Placental pericyte (primary cell): ENCODE measurements around the gene GARS1. TPM values are rescaled to one million over a fixed set of nuclear protein-coding genes. Genes with fewer than 3 reads are reported as not detected.

Source experiments
- total RNA-seq: library from RNA; depleted of rRNA; stranded (reverse); fragments of >200 nt; gene quantifications from 2 replicates; pipeline ENCODE4 v1.2.3, GENCODE V29; 2012

The GARS1 gene, protein sequence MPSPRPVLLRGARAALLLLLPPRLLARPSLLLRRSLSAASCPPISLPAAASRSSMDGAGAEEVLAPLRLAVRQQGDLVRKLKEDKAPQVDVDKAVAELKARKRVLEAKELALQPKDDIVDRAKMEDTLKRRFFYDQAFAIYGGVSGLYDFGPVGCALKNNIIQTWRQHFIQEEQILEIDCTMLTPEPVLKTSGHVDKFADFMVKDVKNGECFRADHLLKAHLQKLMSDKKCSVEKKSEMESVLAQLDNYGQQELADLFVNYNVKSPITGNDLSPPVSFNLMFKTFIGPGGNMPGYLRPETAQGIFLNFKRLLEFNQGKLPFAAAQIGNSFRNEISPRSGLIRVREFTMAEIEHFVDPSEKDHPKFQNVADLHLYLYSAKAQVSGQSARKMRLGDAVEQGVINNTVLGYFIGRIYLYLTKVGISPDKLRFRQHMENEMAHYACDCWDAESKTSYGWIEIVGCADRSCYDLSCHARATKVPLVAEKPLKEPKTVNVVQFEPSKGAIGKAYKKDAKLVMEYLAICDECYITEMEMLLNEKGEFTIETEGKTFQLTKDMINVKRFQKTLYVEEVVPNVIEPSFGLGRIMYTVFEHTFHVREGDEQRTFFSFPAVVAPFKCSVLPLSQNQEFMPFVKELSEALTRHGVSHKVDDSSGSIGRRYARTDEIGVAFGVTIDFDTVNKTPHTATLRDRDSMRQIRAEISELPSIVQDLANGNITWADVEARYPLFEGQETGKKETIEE
- 347 and 788 TPM in 2 replicates for total RNA-seq

DNA sequence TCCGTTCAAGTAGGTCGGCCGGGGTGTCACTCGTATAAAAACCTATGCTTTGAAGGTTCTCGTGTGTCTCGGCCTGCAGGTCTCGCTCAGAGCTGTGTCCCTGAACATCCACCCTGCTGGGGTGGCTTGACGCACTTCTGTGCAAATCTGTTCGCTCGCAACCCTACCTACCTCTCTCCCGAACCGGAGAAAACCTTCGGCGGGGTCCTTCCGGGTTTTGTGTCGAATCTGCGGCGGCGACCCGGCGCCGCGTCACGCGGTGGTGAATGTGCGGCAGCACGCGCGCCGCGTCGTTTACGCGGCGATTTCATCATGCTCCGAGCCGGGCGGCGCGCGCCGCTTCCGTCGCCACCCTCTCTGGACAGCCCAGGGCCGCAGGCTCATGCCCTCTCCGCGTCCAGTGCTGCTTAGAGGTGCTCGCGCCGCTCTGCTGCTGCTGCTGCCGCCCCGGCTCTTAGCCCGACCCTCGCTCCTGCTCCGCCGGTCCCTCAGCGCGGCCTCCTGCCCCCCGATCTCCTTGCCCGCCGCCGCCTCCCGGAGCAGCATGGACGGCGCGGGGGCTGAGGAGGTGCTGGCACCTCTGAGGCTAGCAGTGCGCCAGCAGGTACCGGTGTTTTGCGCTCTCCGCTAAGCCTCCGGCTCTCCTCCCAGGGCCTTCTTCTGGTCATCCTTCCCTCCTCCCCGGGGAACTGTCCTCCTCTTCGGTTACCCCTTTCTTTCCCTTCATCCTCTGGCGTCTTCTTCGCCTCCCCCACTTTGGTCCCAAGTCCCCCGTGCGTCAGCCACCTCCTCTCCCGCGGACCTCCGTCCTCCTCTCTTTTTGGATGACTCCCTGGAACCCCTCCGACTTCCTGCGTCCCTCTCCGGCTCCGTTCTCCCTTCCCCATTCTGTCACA lies at the start of gene GARS1:
GARS1 (plus strand) TSS at position 339 of the 896 bp plus-strand sequence; CDS start at position 383, 44 bp downstream.

GRCh38 chr7:30682212-30683083 lies 87.8 kb downstream of the GARS1 start, which contains the start of gene CRHR2:
CRHR2 (minus strand) TSS chr7:30682456; CDS start chr7:30682280, 176 bp downstream.

Other genes with a start within 250 kb of the GARS1 start
- 4.6 and 6.0 TPM in 2 replicates for gene NOD1, start 116.1 kb upstream of the GARS1 start, total RNA-seq
- 11.4 and 14.9 TPM in 2 replicates for gene GGCT, start 90.0 kb upstream of the GARS1 start, total RNA-seq
- gene CRHR2, start 87.6 kb downstream of the GARS1 start, total RNA-seq = not detected in 2 replicates
- 1.1 and 17.8 TPM in 2 replicates for gene INMT, start 157.3 kb downstream of the GARS1 start, total RNA-seq
- gene MINDY4, start 176.5 kb downstream of the GARS1 start, total RNA-seq = 6.6 and 18.3 TPM in 2 replicates